ENCODE data around the gene IRF5. TPM values are rescaled to one million over a fixed set of nuclear protein-coding genes. Genes with fewer than 3 reads are reported as not detected.
"Not testable (repeated sequence)": the region's sequence is repeated elsewhere in the genome, so short reads cannot be mapped to it uniquely, and the experiment has no call there.

The IRF5 gene
- total RNA-seq, 1 donor from 2014 or later, result not detected

DNA sequence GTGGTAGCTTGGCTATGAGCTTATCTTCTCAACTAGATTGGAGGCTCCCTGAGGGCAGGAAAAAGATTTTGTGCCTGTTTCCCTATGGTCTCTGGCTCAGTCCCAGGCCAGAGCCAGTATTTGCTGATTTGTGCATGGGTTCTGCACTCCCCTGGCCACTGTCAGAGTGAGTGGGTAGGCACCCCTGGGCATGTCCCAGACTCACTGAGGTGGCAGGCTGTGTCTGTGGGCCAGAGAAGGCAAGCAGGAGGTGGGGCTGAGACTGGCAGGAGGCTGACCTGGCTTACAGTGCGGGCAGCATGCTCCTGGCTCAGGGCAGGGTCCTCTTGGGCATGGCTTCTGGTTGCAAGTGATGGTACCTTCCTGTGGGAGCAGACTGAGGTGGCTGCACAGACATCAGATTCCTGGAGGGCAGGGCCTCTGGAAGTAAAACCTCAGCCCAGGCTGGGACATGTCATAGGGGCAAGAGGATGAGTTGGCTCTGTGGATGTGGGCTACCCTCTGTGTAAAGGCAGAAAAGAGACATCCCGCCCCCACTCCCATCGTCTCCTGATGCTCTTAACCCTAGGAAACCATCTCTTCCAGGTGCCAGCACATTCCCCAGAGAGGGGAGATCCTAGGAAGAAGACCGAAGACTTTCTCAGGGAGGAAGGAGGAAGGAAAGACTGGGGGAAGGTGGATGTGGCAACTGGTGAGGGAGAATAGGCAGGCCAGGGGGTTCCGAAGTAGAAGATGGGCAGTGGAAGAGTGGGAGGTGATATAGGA is 31.5 kb upstream of the IRF5 start:
- DNase-seq (ENCODE audit: low read depth in 2 of 2), result no peak

DNA sequence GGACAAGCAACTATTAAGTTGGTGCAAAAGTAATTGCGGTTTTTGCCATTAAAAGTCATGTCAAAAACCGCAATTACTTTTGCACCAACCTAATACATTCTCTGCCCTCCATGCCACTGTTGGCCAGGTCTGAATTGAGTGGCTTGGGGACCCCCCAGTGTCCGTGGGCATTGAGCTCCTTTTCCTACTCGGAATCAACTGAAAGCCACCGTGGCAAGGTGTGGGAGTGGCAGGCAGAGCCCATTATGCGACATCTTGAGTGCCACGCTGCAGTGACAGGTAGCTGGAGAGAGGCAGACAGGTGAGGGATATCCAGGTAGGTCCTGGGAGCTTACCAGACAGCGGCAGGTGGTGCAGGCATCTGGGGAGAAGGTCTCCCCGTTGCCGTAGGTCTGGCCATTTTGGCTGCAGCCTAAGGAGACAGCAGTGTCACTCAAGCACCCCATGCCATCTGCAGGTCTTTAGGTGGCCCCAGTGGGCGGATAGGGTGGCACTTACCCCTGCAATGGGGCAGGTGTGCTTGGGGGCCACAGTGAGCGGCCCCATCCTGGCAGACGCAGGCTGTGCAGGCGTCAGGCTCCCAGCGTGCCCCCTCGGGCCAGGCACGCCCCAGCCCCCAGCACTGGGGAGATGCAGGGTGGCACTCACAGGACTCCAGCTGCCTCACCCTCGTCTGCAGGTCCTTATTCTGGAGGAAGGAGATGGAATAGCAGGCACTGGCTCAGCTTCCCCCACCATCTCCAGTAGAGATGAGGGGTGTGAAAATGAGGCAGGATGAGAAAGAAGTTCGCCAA is 30.8 kb upstream of the IRF5 start:
- DNase-seq (ENCODE audit: low read depth in 2 of 2), result no peak

DNA sequence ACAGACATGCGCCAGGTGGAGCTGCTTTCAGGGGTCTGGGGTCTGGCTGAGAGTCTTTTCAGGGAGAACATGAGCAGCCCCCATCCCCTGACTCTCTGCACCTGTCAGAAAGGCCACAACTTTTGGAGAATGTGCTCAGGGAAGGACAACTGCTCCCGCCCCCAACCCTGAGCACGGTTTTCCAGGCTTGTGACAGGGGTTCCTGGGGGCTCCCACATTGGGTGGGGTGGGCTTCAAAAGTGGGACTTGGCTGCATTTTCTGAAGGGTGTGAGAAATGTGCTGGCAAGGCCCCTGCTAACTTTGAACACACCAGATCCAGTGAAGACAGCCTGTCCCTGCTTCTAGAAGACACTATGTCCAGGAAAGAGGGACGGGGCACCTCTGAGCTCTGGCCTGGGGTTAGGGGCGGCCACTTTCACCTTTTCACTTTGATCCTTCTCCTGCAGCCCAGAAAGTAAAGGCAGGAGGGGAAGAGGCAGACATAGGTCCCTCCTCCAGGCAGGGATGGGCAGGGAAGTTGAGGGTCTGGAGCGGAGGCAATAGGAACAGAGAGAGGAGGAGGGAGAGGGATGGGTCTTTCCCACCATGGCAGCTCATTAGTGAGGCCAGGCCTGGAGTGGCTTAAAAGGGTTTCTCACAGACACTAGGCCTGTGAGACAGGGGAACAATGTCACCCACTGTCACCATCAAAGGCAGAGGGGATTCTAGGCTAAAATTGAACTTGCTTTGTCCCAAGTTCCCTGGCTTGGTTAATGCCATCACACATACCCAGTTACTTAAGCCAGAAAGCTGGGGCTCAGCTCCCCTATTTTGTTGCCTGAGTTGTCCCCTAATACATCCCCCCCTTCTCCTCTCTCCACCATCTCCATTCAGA is 28.7 kb upstream of the IRF5 start:
- DNase-seq (ENCODE audit: low read depth in 2 of 2), result no peak

DNA sequence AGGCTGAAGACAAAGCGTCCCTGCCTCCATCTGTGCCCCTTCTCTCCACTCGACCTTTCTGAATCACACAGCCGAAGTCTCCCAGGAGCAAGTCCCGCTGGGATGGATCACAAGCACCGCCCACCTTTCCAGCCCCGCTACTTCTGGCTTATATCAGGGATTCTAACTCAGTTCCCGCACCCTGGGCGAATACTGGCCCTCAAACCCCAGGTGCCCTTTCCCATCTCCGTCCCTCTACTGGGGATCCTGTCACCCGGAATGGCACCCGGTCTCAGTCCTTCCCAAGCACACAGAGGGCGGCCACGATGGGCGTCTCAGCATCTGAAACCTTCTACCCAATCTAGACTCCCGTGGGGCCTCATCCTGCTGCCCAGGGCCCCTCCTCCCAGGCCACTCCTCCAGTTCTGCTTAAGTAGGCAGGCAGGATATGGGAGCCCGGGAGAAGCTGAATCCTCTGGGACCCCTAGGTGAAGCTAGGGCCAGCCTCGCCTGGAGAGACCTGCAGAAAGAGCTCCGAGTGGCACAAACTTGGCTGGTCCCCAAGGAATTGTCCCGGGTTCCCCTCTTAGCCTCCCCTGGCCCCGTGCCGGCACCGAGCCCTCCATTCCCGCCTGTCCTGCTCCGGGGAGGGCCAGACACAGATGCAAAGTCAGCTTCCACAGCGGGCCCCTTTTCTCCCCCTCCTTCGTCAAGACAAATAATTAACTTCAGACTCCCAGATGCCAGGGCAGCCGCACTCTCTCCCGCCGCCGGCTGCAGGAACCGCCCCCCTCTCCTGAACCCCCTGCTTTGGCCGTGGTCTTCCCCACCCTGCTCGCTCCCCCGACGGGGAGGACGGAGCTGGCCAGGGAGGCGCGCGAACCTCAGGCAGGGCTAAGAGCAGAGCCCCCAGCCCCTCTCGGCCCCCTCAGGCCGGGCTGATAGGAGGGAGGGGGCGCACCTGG is 27.8 kb upstream of the IRF5 start:
- peak in 1 of 2 donors; percentile 26 for DNase-seq (ENCODE audit: low read depth in 2 of 2)

DNA sequence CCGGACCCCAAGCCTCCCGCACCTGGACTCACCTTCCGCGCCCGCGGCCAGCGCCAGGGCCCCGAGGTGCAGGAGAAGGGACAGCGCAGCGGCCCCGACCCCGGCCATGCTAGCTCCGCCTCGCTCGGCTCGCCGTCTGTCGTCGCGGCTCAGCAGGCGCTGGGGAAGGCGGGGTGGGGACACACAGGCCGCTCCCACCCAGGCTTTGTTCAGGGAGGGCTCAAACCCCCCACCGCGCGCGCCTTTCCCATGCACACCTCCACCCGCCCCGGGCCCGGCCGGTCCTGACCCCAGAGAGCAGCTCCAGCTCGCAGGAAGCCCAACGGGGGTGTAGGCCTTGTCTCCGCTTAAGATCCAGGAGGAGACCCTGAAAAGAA is 27.2 kb upstream of the IRF5 start, which contains the start of gene KCP:
Gene KCP (minus strand): TSS at position 141 of the 377 bp plus-strand sequence. CDS start 33 bp downstream, at position 108.
- DNase-seq (ENCODE audit: low read depth in 2 of 2), result no peak

DNA sequence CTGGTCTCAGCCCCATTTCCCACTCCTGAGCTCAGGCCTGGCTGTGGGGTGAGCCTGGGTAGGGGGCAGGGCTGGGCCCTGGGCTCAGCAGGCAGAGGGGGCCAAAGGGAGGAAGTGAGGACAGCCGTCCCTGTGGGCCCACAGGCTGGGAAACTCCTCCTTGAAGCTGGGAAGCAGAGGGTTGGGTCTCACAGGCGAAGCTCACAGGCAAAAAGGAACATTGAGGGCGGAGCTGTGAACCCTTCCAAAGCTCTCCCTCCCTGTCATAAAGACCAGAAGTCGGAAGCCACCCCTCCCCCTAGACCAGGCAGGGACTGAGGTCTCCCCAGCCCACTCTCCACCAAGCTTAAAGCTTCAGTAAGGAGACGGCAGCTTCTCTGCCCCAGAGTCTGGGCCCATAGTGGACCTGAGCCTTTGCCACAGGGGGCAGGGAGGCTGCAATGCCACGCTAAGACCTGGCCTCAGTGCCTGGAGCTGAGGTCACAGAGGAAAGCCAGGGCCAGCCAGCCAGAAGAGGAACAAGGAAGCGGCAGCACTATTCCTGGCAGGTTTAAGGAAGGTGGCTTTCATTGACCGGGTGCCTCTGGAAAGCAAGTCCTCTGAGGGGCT is 26.2 kb upstream of the IRF5 start:
- DNase-seq (ENCODE audit: low read depth in 2 of 2), result no peak

DNA sequence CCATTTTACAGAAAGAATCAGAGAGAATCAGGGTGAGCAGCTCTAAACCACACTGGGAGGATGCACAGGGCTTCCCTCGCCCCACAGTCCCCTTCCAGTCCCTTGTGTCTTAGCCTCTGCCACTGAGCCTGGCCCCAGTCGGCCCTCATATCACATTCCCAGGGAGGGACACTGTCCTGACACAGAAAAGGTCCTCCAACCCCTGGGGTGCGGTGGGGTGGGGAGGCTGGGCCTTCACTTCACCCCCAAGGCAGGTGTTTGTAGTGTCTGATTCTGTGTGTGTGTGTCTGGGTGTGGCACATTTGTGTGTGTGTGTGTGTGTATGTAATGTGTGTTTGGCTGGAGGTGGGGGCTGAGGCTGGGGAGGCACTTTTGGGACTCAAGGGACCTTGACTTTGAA is 25.4 kb upstream of the IRF5 start:
- DNase-seq (ENCODE audit: low read depth in 2 of 2), result no peak

DNA sequence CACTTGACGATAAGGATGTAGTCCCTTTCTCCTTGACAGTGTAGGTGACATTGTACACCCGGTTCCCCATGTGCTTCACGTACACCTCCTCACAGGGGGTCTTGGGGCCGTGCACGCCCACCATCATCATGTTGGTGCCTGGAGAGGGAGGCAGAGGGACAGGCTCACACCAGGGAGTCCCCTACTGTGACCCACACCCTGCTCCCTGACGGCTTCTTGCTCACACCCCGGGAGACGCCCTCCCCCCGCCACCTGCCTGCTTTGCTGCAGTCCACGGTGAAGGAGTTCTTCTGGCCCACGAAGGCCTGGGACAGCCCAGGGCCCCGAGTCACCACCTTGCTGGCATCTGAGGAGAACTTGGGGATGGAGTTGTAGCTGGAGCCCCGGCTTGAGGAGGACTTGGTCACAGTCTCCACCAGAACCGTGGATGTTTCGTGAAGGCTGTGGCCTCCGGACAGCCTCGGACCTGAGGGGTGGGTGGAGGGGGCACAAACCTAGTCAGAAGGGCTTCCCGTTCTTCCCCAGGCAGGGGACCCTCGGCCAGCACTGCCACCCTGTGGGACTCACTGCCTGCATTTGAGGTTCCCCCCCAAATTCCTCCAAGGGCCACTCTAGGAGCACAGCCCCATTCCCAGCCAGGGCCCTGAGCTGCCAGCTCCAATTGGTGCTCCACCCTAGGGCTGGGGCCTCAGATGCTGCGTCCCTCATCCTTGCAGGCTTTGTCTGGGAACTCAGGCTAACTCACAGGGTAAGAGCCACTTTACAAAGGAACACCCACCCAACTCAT is 24.8 kb upstream of the IRF5 start:
- DNase-seq (ENCODE audit: low read depth in 2 of 2), result not testable (repeated sequence)

DNA sequence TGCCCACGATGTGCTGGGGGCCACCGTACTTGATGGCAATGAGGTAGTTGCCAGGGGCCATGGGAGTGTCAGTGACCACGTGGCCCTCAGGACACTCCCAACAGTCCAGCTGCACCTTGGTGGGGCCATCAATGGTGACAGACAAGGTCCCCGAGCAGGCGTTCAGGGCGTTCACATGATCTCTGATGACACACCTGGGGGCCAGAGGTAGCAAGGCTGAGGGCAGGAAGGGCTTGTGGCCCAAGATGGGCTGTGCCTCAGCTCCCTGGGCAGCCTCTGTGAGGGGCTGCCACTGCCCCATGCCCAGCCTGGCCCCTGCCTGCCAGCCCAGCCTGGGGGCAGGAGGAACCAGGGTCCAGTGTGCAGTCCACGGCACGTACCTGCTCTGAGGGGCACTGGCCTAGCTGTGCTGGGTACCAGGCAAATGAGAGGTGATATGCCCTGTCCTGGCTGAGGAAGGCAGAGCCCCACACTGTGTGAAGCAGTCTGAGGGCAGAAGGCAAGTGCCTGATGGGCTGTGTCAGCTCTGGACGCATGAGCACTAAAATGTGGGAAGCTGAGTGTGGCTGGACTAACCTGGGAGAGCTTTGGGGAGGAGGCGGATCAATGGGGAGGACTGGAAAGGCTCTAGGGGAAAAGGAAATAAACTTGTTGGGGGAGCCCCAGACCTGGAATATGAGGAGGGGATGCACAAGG is 23.7 kb upstream of the IRF5 start:
- DNase-seq (ENCODE audit: low read depth in 2 of 2), result no peak

DNA sequence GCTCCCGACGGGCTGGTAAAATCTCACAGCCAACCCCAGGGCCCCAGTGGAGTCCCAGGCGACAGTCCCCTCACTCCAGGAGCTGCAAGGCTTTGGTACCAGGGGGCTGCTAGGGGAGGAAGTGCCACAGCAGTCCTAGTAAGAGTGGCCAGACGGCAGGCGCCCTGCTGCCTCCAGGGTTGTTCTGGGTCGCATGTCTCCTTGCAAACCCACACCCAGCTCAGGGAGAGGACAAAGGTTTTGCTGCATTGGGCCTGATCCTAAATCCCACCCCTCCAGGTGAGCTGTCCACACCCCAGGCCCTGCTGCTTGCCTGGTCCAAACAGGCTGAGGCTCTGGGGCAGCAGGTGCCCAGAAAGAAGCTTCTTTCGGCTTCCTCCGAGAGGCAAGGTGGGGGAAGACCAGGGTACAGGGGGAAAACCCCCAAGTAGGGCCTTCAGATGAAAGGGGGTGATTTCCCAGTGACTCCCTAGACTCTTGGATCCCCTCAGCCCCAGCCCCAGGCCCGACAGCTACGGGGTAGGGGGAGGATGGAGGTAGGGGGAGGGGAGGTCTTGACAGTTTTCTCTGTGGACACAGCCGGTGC is 23.1 kb upstream of the IRF5 start:
- DNase-seq (ENCODE audit: low read depth in 2 of 2), result no peak

DNA sequence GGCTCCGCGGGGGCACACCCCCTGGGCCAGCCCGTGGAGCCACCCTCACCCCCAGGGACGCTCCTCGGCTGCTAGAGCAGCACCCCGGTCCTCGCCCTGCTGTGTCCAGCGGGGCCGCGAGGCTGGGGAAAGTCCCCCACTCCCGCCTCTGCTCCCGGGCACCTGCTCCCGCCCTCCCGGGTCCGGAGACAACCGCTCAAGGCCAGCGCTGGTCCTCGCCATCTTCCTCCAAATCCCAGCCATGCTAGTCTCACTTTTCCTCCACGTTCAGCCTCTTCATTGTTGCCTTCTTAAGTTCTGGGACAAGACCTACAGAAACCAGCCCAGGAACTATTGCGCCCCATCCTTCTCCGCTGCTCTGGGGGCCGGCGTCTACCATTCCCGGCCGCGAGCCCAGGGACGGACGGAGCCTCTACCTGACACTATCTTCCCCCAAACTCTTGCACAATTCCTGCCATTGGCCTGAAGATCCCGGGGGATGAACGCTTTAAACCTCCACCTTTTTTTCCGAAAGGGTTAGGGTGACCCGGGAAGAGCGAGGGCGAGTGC is 22.4 kb upstream of the IRF5 start:
- DNase-seq (ENCODE audit: low read depth in 2 of 2), result no peak

DNA sequence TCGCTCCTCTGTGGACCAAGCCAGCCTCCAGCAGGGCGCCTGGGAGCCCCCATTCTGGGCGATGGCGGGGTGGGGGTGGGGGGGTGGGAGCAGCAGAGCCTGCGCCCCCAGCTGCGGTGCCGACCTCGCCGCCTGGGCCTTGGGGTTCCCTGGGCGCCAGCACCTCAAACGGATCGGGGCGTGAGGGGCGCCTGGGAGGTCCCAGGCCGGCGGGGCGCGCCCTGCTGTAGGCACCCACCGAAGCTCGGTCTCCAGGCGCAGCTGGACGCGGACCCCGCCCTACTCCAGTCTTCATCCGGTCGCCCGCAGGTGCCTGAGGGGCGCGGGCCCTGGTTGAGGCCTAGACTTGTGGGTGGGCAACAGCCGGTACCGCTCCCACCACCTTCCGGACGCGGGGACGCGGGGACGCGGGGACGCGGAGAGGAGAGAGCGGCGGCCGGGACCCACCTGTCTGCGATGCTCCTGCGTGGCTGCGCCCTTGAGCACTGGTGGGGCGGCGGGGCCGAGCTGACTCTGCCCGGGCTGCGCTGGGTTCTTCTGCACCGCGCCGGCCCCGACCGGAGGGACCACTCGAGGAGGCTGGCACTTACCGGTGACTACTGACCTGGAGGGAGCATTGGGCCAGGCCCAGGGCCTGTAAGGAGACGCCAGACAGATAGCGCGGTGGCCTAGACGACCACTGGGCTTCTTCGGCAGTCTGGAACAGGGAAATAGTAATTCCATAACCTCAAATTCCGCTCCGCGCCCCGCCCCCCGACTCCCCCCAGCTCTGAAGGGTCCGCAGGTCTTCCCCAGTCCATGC is 21.7 kb upstream of the IRF5 start:
- no peak for DNase-seq (ENCODE audit: low read depth in 2 of 2)

DNA sequence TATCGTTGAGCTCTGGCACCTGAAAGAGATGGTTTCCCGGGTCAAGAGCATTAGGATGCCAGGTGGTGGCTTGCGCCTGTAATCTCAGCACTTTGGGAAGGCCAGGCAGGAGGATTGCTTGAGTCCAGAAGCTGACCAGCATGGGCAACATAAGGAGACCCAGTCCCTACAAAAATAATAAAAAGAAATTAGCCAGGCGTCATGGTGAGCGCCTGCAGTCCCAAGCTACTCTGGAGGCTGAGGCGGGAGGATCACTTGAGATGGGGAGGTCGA is 21.1 kb upstream of the IRF5 start:
- no peak for DNase-seq (ENCODE audit: low read depth in 2 of 2)

DNA sequence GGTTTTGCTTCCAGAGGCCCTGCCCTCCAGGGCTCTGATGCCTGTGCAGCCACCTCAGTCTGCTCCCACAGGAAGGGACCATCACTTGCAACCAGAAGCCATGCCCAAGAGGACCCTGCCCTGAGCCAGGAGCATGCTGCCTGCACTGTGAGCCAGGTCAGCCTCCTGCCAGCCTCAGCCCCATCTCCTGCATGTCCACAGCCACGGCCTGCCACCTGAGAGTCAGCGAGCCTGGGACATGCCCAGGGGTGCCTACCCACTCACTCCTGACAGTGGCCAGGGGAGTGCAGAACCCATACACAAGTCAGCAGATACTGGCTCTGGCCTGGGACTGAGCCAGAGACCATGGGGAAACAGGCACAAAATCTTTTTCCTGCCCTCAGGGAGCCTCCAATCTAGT is 20.6 kb upstream of the IRF5 start:
- DNase-seq (ENCODE audit: low read depth in 2 of 2), result no peak

DNA sequence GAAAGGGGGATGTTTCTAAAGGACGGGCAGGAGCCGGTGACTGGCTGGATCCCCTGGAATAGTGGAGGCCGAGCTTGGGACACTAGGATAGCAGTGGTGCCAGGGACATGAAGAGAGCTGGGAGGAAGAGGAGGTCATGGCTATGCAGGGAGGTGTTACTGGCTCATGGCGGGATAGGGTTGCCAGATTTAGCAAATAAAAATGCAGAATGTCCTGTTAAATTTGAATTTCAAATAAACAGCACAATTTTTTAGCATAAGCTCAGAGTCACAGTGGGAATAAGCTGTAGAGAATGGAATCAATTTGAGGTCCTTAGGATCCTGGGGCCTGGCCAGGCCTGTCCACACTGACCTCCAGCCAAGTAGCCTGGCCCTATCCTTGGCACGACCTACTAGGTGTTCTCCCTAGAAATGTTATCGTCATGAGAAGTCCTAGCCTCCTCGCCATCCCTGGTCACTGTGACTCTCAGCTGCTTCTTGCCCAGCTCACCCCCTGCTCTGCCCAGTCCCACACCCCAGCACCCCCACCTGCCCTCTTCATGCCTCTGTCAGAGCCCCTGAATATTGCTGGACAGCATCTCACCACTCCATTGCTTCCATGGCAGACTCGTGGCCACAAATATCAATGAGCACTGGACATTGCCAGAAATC is 19.6 kb upstream of the IRF5 start:
- no peak for DNase-seq (ENCODE audit: low read depth in 2 of 2)

DNA sequence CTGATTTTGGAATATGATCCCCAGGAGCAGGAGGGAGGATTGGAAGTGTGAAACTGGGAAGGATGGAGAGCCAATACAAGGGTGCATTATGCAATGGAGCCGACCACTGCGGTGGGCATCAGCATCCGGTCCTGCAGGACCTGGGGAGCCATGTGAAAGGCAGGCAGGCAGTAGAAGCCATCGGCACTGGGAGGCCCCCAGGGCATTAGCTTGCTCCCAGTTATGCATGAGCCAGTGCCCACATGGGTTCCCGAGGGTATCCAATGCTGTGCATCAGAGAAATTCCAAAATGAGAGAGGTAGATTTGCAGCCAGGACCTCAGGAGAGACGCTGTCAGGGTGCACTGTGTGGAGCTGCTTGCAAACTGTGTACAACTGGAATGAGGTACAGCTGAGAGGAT is 18.5 kb upstream of the IRF5 start:
- DNase-seq (ENCODE audit: low read depth in 2 of 2), result no peak

Data from lung microvascular endothelial cell (primary cell).